CD4-positive, alpha-beta T cell treated with Interferon gamma for 1 hour (primary cell): ENCODE results near the gene RAD9A.
A peak's percentile ranks its signal among the peaks of the same experiment; 100 is the strongest.

ENCODE experiments used
- DNase-seq: peaks from one replicate; pipeline ENCODE4 v3.0.0-alpha.2; 2020

RAD9A gene

DNA sequence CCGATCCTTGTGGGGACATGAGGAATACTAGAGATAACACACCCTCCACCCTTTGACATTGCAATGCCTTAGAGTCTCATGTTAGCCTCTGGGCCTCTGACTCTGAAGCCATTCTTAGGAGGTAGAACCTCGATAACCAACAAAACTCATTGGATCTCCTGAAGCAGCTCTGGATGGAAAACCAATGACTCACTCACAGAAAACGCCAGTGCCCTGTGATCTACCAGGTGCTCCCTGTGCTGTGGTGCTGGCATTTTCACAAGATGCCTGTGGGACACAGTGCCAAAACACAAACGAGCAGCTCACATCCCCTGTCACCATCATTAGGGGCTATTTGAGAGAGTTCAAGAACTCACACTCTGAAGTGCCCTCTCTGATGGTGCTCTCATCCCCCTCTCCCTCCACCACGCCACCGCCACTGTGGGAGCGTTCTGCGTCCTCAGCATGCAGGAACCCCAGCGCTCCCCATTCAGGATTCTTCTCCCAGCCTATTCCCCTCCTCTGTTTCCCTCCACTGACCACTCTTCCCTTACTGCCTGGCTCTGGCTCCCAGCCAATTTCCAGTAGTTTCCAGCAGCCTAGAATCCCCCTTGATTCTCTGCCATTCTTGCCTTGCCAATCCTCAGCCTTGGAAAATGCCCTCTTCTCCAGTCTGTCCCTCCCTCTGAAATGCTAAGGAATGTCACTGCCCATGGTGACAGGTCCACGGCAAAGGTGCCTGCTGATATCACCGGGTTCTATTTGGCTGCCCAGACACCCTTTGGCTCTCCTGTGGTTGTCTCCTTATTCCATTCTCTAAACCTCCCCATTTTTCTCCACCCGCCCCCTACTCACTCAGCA, 33.7 kb upstream of the RAD9A start:
- DNase-seq = no peak

DNA sequence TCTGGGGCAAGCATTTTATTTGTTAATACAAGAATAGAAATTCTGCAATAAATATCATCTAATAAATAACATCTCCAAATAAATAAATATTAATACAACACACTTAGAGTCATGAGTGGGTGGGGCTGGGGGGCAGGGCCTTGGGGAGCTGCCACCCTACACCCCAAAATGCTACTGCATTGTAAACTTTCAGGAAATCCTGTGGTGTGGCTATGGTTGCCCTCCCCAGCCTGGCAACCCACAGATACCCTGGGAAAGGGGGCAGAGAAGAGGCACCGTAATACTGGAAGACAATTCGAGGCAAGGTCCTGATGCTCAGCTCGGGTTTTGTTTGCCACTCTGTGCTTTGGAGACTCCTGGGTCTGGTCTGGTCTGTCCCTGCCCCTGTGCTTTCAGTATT, 27.6 kb upstream of the RAD9A start:
- DNase-seq = no peak

DNA sequence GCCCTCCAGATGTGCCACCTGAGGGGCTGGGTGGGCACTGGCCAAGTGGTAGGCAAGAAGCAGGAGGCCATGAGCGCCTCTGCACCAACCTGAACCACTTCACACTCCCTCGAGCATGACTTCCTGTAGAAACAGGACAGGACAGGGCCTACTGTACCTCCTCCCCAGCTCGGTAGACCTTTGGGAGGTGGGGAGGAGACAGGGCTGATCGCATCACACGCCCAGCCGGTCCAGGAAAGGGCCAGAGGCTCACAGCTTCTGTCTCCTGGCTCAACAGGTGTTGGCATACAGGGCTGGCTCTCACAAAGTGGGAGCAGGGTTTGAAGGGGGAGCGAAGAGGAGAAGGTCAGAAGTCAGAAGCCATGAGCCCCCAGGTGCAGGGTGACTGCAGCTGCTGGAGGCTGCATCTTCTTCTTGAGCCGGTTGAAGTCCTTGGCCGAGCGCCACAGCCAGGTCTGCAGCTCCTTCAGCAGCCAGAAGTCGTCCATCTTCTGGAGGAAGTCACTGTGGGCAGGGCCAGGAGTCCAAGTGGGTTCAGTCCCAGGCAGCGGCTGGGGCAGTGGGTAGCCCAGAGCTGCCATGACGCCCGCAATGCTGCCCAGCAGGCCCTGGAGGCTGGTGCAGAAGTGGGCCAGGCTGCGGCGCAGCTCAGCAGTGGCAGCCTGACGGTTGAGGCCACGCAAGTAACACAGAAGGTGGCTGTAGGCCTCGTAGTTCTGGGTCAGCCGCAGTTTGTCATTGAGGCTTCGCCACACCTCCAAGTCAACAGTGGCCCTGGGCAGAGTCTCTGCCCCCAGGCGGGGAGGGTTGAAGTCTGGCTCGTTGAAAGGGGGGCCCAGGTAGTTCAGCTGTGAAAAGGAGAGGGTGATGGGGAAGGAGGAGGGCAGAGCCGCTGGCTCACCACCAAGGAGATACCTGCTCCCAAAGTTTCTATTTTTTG, 26.7 kb upstream of the RAD9A start:
- DNase-seq = no peak

DNA sequence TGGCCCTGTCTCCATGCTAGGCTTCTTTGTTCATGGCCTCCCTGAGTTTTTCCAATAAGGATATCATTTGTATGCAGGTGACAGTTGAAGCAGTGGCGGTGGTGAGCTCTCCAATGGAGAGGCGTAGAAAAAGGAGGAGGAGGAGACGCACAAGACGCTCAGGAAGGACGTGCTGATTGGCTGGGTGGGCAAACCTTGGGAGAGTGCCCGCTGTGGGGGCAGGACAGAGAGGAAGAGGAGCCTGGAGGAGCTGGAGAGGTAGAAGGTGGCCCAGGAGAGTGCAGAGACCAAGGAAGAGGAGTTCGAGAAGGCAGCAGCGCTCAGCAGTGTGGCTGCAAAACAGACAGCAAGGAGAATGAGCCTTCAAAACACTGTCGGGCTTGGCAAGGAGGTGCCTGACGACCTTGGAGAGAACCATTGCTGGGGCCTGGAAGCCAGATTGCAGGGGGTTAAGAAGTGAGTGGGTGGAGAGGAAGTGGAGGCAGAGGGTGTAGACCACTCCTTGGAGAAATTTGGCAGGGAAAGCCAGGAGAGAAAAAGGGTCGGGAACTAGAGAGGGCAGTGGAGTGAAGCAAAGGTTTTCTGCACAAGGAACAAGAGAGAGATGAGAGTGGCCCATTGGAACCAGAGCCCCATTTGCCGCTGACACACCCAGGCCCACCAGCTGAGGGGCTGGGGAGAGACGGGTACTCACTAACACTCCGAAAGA, 25.9 kb upstream of the RAD9A start:
- no peak for DNase-seq

DNA sequence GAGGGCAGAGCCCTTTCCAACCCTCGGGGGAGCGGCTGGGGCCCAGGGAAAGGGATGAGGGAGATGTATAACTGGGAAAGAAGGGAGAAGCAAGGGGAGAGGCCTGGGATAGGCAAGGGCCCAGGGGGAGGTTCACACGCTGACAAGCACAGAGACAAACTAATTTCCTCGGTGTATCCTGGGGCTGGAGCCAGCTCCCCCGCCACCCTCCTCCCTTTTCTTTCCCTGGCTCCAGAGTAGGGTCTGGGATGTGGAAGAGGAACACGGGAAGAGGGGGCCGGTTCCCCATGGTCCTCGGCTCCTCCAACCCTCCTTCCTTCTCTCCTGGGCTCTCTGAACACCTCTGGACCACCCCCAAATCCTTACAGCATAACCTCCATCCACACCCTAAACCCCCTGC, 25.2 kb upstream of the RAD9A start:
- no peak for DNase-seq

DNA sequence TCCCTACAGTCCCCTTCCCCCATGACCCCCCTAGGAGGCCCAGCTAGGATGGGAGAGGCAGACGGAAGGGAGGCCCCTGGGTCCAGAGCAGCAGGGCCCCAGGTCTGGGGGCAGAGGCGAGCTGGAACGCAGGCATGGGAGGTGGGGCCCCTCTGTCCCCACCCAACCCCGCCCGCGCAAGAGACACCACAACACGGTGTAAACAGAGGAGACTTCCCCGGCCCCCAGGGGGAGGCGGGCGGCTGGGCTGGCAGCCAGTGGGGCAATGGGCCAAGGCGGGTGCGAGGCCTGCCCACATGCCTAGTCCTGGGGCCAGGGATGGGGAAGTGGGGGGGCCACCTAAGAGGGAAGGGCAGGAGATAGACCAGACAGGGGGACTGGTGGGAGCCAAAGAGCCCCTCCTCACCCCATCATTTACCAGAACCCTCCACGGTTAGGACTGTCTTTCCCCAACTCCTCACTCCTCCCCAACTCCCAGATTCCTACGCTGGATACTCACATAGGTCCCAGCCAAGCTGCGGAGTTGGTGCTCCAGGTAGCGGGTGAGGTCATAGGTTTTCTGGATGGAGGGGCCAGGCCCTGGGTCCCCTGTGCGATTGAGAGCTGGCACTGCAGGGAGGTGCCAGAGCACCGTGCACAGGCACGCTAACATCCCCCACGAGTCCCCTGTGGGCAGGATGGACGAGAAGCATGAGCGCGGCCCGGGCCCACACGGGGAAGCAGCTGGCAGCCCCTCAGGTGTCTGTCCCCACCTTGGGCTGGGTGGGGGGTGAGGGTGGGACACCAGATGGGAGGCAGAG, 24.6 kb upstream of the RAD9A start:
- DNase-seq = no peak

DNA sequence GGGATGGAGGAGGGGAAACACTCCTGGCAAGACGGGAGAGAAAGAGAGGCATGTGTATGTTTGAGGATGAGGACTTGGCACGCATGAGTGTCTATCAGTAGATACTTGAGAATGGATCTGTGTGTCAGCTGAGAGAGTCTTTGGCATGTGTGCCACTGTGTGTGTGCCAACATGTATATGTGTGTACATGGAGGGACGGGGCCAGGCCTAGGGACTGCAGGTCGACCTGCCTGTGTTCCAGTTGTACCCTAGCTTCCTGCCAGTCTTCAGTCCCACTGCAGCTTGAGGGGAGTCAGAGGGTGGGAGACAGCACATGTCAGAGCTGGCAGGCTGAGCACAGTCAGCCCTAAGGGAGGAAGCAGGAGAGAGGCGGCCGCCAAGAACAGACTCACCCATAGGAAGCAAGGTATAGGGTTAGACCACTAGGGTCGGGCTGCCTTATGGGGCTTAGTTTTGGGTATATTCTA, 24.0 kb upstream of the RAD9A start:
- no peak for DNase-seq

DNA sequence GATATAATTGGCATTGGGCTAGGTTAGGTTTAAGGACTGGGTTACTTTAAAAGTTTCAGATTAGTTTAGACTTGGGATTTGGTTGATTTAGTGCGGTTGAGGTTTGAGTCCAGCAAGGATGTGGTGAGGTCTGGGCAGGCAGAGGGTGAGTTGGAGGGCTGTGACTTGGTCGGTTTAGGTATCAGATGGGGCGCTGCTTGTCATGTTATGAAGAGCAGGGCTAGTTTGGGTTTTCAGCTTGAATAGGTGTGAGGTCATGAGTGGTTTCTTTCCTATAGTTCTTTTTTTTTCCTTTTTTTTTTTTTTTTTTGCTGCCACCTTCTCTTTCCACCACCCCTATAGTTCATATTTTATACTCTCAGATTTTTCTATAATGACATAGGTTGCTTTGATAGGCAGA, 23.2 kb upstream of the RAD9A start:
- no peak for DNase-seq

DNA sequence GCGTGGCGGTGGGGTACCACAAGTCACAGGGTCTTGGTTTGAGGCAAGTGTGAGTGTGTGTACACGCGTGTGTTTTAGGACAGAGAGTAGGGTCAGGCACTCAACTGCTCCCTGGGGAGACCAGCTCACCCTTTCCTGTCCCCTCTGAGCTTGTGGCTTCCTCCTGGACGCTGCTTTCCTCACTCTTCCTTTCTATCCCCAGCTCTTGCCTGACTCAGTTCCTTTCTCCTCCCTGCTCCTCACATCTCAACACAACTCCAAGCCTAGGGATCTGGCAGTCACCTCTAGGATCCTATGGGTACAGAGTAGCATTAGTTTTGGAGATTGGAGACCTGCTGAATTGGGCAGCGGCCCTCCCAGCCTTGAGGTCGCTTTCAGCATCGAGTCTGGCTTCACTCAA, 22.5 kb upstream of the RAD9A start:
- DNase-seq = no peak

DNA sequence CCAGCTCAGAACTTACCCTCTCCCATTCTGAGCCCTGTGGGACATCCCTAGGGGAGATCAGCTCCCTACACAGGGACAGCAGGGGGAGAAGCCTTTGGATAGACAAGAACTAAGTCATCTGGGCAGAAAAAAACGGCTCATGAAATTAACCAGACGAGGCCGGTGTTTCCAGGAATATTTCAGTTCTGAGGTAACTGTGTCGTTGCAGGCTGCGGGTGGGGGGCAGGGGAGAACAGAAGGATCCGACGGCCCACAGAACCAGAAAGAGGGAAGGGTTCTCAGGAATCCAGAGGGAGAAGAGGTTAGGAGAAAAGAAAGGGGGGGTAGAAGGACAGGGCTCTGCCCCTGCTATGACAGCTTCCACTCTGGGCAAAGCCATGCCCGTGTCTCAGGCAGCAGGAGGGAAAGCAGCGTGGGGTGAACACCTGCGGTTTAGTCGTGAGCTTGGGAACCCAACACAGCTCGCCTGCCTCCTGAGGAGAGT, 21.9 kb upstream of the RAD9A start:
- DNase-seq = no peak

DNA sequence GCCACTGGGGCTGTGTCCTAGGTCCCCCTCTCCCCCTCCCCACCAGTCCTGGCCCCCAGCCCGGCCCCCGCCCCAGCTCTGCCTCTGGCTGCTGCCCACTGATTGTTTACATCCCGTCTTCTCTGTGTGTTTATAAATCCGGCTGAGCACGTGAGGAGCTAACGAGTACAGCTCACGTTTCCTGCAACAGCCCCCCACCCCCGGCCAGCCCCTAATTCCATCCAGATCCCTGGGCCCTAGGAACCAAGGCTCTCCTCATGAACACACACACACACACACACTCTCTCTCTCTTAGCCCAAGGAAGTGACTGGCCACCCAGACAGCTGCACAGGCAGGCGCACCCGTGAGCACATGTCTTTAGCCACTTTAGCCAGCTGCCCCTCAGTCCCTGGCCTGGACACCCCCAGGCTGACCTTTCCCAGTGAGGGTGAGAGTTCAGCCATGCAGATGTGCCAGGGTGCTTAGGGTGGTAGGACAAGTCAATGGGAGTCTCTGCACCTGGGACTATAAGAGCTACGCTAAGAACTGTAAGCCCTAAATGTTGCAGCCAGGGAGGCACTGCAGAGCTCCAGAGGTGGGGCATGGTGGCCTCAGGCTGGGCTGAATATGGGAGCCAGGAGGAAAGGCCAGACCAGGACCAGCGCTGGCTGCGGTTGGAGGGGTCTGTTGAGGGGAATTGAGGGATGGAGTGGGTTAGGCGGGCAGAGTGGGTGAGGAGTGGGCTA, 21.3 kb upstream of the RAD9A start:
- DNase-seq = no peak

DNA sequence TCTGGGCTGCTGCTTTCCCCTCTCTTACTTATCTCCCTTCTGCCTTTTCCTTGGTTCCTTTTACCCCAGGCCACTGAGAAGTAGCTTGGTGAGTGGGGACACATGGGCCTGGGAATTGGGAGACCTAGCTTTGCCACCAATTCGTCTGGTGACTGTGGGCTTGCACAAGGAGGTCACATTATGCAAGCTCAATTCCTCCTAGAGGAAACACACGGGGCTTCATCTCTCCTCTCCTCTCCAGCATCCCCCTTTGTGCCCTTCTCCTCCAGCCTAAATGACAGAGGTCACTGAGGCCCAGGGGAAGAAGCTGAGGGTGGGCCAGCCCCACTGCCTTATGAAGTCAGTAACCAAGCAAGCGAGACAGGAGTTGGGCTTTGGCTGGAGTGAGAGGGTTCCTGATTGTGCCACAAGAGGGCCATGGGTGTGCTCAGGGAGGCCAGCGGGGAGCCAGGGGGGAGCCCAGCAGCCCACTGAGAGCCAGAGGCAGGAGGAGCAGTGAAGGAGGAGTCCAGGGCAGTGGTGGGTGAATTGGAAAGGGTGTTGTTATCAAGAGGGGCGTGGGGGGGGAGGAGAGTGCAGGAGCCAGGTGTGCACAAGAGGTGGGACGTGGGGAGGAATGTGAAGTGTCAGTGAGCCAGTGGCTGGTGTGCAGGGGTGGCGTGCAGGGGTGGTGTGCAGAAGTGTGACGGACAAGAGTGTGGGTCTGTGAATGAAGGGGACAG, 20.4 kb upstream of the RAD9A start:
- peak; percentile 37 for DNase-seq

DNA sequence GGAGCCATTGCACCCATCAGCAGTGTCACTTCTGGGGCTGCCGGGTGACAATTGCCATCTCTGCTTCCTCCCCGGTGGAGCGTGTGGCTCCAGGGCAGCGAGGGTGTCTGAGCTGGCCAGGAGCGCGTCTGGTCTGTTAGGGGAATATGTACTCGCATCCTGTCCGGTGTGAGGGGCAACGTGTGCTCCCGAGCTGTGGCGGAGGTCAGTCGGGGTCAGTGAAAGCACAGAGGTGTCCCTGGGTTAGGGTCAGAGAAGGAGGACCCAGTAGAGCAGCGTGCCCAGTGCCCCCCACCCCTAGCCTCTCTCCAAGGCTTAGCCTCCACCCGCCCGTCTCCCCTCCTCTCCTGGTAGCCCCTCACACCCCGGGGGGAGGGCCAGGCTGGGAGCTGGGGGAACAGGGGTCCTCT, 19.9 kb upstream of the RAD9A start:
- no peak for DNase-seq

DNA sequence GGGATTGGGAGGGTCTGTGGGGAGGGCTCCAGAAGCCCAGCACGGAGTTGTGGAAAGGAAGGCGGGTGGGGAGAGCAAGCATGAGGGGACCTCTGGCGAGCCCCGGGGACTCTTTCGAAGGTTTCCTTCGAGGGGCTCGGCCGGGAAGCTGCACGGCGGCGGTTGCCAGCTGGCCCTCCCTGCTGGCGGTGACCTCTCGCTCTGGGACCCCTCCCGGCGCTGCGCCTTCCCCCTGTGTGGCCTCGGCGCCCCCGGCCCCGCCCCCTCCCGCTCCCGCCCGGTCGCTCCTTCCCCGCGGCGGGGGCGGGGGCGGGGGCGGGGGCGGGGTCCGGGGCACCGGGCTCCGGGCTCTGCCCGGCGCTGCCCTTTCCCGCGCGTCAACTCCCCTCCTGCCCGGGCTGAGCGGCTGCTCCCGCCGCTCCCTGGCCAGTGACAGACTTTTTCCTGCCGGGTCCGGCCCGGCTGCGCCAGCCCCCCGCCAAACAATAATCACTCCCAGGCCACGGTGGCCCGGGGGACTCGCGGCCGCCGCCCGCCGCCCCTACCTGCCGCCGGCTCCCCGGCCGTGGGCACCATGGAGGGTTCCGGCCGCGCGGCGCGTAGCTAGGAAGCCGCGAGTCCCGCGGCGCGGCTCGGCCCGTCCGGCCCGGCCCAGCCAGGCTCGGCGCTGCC, 19.3 kb upstream of the RAD9A start:
- DNase-seq = no peak

DNA sequence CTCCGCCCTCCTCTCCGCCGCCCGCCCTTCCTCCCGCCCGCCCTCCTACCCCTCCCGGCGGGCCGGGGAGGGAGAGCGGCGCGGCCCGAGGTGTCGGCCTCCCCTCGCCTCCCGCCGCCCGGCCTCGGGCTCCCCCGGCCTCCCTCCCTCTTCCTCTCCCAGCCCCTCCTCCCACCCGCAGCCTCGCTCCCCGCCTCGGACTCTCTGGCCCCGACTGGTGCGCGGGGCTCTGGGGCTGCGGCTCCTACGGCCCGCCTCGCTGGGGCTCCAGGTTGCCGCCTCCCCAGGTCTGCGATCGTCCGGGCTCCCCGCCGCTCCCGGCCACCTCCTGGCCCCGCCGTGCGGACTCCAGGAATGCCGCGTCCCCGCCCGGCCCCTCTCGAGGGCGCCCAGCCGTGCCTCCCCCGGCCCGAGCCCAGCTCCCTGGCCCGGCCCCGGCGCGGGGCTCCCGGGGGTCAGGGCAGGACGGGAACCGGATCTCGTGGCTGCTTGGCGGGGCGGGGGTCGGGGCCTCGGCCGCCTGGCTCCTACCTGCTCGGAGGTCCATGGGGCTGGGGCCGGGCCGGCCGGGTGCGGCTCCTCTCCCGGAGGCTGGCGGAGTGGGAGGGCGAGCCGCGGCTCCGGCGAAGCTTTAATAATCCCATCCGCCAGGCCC, 18.7 kb upstream of the RAD9A start, which contains the start of gene CLCF1:
Gene CLCF1 (minus strand): TSS at position 606 of the 655 bp plus-strand sequence. CDS start 59 bp downstream, at position 547.
- peak; percentile 43 for DNase-seq

DNA sequence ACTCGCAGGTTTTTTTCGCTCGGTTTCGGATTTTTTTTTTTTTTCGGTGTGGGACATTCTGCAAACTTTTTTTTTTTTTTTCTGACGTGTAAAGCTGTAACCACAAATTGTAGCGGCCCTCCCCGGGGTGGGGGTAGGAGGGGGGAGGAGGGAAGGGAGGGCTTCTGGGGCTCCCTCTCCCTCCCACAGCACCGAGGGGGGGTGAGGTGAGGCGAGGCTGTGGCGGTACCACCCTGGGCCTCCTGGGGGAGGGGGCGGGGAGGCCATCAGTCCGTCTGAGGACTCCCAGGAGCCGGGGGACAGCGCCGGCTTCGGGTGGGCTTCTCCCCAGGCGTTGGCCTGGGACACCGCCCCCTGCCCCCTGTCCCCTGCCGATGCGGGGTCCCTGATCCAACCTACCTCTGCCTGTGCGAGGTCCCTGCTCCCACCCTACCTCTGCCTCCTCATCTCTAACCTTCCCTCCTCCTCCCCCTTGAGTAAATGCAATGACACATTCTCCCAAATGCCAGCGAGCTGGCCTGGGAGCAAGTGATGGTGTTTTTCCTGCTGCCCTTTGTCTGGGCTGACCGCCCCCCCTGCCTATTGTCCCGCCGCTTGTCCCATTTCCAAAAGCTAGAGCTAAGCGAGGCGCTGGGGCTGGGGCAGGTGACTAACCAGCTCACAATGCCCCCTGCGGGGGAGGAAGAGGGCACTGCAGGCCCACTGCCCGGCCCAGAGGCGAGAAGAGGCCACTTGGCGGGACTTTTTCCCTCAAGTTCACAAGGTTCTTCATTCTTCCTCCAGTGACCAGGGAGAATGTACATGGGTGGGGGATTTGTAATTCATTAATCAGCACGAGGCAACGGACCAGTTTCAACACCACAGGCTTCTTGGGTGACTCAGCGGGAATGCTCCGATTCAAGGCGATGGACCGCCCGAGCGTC, 17.9 kb upstream of the RAD9A start:
- DNase-seq = peak; percentile 91

DNA sequence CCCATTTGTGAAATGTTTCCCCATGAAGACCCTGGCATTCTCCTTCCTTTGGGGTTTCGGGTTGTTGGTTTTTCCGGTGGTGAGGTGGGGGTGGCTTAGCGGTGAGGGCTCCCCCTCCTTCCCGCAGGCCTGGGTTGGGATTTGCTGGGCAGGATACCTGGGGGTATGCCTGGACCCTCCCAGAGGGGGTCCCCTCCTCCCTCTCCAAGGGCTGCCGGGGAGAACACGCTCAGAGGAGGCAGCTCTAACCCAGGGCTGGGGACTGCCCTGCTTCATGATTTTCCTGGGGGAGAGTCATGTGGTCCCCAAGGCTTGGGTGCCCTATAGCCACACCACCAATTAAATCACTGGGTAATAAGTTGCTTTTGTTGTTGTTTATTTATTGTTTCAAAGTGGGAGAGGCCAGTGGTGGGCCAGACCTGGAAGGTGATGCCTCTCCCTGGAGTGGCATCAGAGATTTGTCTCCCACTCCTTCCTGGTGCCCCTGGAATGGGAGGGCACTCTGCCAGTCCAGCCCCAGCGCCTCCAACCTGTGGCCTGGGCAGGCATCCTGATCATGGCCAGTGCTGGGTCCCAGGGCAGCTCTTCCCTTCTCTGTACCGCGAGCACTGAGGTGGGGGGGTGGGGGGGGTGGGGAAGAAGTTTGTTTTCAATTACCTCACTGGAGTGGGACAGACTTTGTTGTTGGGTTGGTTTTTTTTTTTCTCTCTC, 17.1 kb upstream of the RAD9A start:
- DNase-seq = no peak
